ENCODE measurements around the gene SEMA5A. TPM values are rescaled to one million over a fixed set of nuclear protein-coding genes. Genes with fewer than 3 reads are reported as not detected.

Gene SEMA5A
- total RNA-seq, 1 donor, result 42.3 TPM

DNA sequence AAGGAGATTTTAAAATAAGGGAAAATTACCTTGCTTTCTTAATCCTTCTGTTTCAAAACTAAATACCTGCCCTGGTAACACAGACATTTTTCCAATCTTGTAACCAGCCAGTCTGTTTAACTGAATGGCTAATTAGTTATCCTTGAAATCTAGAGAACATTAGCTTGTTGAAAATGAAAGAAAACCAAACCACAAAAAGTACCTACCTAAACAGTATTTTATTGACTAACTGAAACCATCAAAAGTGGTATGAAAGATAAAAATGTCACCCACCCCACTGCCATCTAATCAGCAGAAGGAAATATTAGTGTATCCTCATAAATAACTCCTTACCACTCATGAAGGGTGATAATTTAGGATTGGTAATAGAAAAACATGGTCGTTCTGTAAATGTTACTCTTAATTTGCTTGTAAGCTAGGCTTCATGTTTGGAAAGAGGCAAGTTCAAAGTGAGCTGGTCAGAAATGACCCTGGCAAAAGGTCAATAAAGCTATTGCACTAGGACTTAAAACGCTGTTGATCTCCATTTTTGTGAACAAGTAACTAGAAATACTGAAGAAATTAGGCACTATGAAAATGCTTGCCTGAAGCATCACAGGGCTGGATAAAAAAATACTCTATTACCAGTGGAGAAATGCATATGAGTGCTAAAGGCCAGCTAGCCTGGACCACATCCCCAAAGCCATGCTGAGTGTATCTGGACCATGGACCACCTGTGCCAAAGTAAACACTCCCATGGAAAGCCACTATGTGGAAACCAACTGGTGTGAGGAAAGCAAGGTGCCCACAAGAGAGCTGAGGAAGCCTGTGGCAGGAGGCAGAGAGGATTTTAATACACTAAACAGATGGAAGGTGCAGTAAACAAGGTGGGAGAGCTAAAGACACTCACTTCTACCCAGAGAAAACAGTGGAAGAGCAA is 8.4 kb downstream of the SEMA5A start:
- peaks cover 53% of the 10 kb centered on the region for H3K79me2 ChIP-seq (ENCODE audit: insufficient read depth, low read length)
- no peak for TF ChIP-seq CTCF (IDR thresholded peaks at IDR 0.05; ENCODE audit: extremely low read depth, low read depth, low read length)
- peaks cover 19% of the 10 kb centered on the region for H3K4me1 ChIP-seq (ENCODE audit: insufficient read depth, low read length)

DNA sequence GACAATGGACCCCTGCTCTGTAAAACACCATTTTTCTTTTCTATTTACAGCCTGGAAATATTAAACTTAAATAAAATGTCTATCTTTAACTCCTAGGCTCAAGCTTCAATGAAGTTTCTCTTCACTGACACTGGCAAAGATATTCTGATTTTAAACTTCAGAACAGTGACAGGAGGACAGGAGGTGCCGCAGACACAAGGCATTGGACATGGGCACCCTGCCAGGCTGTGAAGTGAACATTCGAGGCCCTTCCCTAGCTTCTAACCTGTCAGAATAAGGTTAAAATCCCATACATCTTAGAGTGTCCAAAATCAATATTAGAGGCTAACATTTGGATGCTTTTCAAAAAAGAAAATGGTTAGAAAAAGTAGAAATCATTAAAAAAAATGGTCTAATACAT is 9.2 kb downstream of the SEMA5A start:
- peaks cover 50% of the 10 kb centered on the region for H3K79me2 ChIP-seq (ENCODE audit: insufficient read depth, low read length)
- TF ChIP-seq CTCF (IDR thresholded peaks at IDR 0.05; ENCODE audit: extremely low read depth, low read depth, low read length), result no peak
- no peaks in the 10 kb centered on the region for H3K9me3 ChIP-seq (ENCODE audit: low read depth, low read length)
- no peak for DNase-seq (ENCODE audit: insufficient read length, low spot score, missing footprints)
- no peaks in the 10 kb centered on the region for H3K27me3 ChIP-seq (ENCODE audit: insufficient read depth, low read length)
- no peaks in the 10 kb centered on the region for H3K36me3 ChIP-seq (ENCODE audit: insufficient read depth, low read length)
- H3K4me1 ChIP-seq (ENCODE audit: insufficient read depth, low read length), result peaks cover 19% of the 10 kb centered on the region
- no peak overlapping the region for H3K27ac ChIP-seq (ENCODE audit: low read depth, low read length)
- H2AFZ ChIP-seq (ENCODE audit: low read length), result no peak overlapping the region
- H3K4me2 ChIP-seq (ENCODE audit: insufficient read depth, low read length), result no peak overlapping the region
- H4K20me1 ChIP-seq (ENCODE audit: insufficient read depth, low read length), result no peaks in the 10 kb centered on the region
- H3K4me3 ChIP-seq (ENCODE audit: insufficient read depth, low read length), result no peak overlapping the region

More for the DNA sequence above, 8.4 kb downstream of the SEMA5A start:
- H3K27ac ChIP-seq (ENCODE audit: low read depth, low read length), result no peak overlapping the region
- H3K27me3 ChIP-seq (ENCODE audit: insufficient read depth, low read length), result no peaks in the 10 kb centered on the region
- no peak for DNase-seq (ENCODE audit: insufficient read length, low spot score, missing footprints)
- no peaks in the 10 kb centered on the region for H3K36me3 ChIP-seq (ENCODE audit: insufficient read depth, low read length)
- no peak overlapping the region for H2AFZ ChIP-seq (ENCODE audit: low read length)
- H3K4me2 ChIP-seq (ENCODE audit: insufficient read depth, low read length), result no peak overlapping the region
- H3K9me3 ChIP-seq (ENCODE audit: low read depth, low read length), result no peaks in the 10 kb centered on the region
- H4K20me1 ChIP-seq (ENCODE audit: insufficient read depth, low read length), result no peaks in the 10 kb centered on the region
- H3K4me3 ChIP-seq (ENCODE audit: insufficient read depth, low read length), result no peak overlapping the region

GRCh38 chr5:9534881-9535517 is 10.9 kb downstream of the SEMA5A start:
- Histone ChIP-seq H3K79me2 (ENCODE audit: insufficient read depth, low read length) (peaks cover 59% of the 10 kb centered on the region), H3K4me2 (ENCODE audit: insufficient read depth, low read length) (no peak overlapping the region), H3K4me1 (ENCODE audit: insufficient read depth, low read length) (peaks cover 6% of the 10 kb centered on the region), H3K4me3 (ENCODE audit: insufficient read depth, low read length) (no peak overlapping the region), H2AFZ (ENCODE audit: low read length) (no peak overlapping the region), H4K20me1 (ENCODE audit: insufficient read depth, low read length) (no peaks in the 10 kb centered on the region), H3K9me3 (ENCODE audit: low read depth, low read length) (no peaks in the 10 kb centered on the region), H3K36me3 (ENCODE audit: insufficient read depth, low read length) (no peaks in the 10 kb centered on the region), H3K27me3 (ENCODE audit: insufficient read depth, low read length) (no peaks in the 10 kb centered on the region), H3K27ac (ENCODE audit: low read depth, low read length) (no peak overlapping the region)
- DNase-seq (ENCODE audit: insufficient read length, low spot score, missing footprints), result no peak
- TF ChIP-seq CTCF (IDR thresholded peaks at IDR 0.05; ENCODE audit: extremely low read depth, low read depth, low read length), result no peak

Data from osteoblast (primary cell).